Adrenal gland (tissue), 12 donors: Measurements from ENCODE around the gene ST7. TPM values are rescaled to one million over a fixed set of nuclear protein-coding genes. Genes with fewer than 3 reads are reported as not detected.
"Not testable (repeated sequence)": the region's sequence is repeated elsewhere in the genome, so short reads cannot be mapped to it uniquely, and the experiment has no call there.

Experiments
- DNase-seq, 7 donors: peaks; one replicate each; pipeline ENCODE4 v3.0.0-alpha.2; 2019 to 2020
- H3K27ac ChIP-seq, 5 donors: fragments of 200-600 bp; sonication (generic) in 4 of 5; 1 replicate in 3 of 5; 2 replicates in 2 of 5; pipeline versions ENCODE4 v1.5.1 to v1.8.0; 2016 to 2020; ENCODE audit warnings: mild to moderate bottlenecking in 1 of 5
- H3K27me3 ChIP-seq: fragments of 200-600 bp; 2 replicates; pipeline ENCODE4 v1.8.0; 2021
- H3K36me3 ChIP-seq, 2 donors: fragments of 200-600 bp; replicated peaks in 1 of 2; 1 replicate in 1 of 2; 2 replicates in 1 of 2; pipeline versions ENCODE4 v1.5.1 to v1.8.0; 2018 to 2022
- H3K4me1 ChIP-seq, 2 donors: fragments of 200-600 bp; replicated peaks in 1 of 2; 1 replicate in 1 of 2; 2 replicates in 1 of 2; pipeline versions ENCODE4 v1.5.1 to v1.8.0; 2018 to 2021
- H3K4me3 ChIP-seq, 4 donors: fragments of 200-600 bp; sonication (generic) in 3 of 4; one replicate each; pipeline ENCODE4 v1.5.1; 2016 to 2018
- H3K9me3 ChIP-seq, 3 donors: fragments of 200-600 bp; sonication (generic) in 1 of 3; replicated peaks in 1 of 3; 1 replicate in 2 of 3; 2 replicates in 1 of 3; pipeline versions ENCODE4 v1.5.1 to v1.8.0; 2016 to 2021
- CTCF ChIP-seq, 6 experiments: fragments of 450-650 bp in 4 of 6; fragments of 200-600 bp in 2 of 6; sonication (generic) in 1 of 6; IDR thresholded peaks; 1 replicate in 5 of 6; 2 replicates in 1 of 6; pipeline versions ENCODE4 v1.5.1 to v1.8.0; 2016 to 2021; ENCODE audit warnings: antibody characterized with exemption in 6 of 6, mild to moderate bottlenecking in 2 of 6, moderate library complexity in 1 of 6
- POLR2A ChIP-seq, 2 donors: fragments of 450-650 bp; IDR thresholded peaks; one replicate each; pipeline ENCODE4 v1.6.1; 2017; ENCODE audit warnings: antibody characterized with exemption in 2 of 2, mild to moderate bottlenecking in 2 of 2, moderate library complexity in 1 of 2
- WGBS, 4 donors: extraction: QIAGEN DNeasy Blood & Tissue Kit in 2 of 4; methylation state at CpG; one replicate each; pipeline versions ENCODE4 v1.1.5 to v1.1.7; 2013 to 2017; 5-methylcytosine and 5-hydroxymethylcytosine counted together
- intact Hi-C, 2 donors: fragments of 100-400 bp; cut with DNase I; formaldehyde crosslinking; loops; one replicate each; pipeline versions ENCODE4 v1.14.1 to v1.15.0; 2022 to 2023
- polyA plus RNA-seq, 3 donors: library from polyadenylated mRNA; stranded (reverse); fragments of 200-250 nt in 2 of 3; fragments of 350-450 nt in 1 of 3; fragmentation: Illumina TruSeq in 1 of 3; extraction: RNeasy Lipid Tissue Mini Kit (QIAGEN cat#74804) in 1 of 3; gene quantifications; one replicate each; pipeline ENCODE4 v1.2.3, GENCODE V29; 2013 to 2014
- total RNA-seq, 9 donors: library from RNA; depleted of rRNA in 4 of 9; stranded (reverse); fragments of >200 nt in 4 of 9; fragments of 120-200 nt in 1 of 9; fragmentation: NEBNext Ultra II Directional in 1 of 9; extraction: Animal tissue kit (Norgen Biotek cat#: 25700) in 1 of 9; gene quantifications; one replicate each; pipeline versions ENCODE4 v1.1.0 to v1.2.4, GENCODE V29; 2013 to 2023
- donor health status: healthy with polysubstance abuse.
- donor health status: Bipolar disorder and iron deficiency.
- donor health status: DM: yes; HTN: yes; CAD: no.
- donor health status: DM: no; HTN: no; CAD: no.
- donor health status: DM: no; HTN: no; CAD: no.
- donor health status: DM: yes; HTN: yes; CAD: no.

The ST7 gene
- total and polyA plus RNA-seq, 12 donors, result 15.7 to 69.9 (median 33.1) TPM

DNA sequence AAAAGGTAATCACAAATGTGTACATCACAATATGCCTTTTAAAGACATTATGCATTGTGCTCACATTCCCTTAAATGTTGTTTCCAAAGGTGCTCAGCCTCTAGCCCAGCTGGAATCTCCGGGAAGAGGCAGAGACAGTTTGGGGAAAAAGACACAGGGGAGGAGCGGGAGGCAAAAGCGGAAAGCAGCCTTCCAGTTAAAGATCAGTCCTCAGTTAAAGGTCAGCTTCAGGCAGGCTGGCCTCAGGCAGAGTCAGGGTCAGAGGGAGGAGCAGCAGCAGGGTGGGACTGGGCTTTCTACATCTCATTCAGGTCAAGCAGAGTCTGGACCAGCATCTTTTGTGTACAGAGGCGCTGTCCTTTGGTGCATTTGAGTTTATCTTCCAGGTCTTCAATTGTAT lies 18.6 kb downstream of the ST7 start:
- peak in 3 of 7 donors; percentile 20 to 42 (median 32) for DNase-seq
- 54 to 70% (median 67%) methylated on average over 4 of the region's 4 CpGs for WGBS, 4 donors
- H3K27me3 ChIP-seq, result no peaks in the 10 kb centered on the region
- no peak overlapping the region for H3K4me3 ChIP-seq
- intact Hi-C loops, result no loop called here
- H3K4me1 ChIP-seq, result peaks cover 4 to 29% of the 10 kb centered on the region in 2 donors
- no peaks in the 10 kb centered on the region for H3K9me3 ChIP-seq
- H3K27ac ChIP-seq, result no peak overlapping the region
- H3K36me3 ChIP-seq, result no peaks in the 10 kb centered on the region
- TF ChIP-seq CTCF (IDR thresholded peaks at IDR 0.05), result no peak
- no peak for TF ChIP-seq POLR2A (IDR thresholded peaks at IDR 0.05)

DNA sequence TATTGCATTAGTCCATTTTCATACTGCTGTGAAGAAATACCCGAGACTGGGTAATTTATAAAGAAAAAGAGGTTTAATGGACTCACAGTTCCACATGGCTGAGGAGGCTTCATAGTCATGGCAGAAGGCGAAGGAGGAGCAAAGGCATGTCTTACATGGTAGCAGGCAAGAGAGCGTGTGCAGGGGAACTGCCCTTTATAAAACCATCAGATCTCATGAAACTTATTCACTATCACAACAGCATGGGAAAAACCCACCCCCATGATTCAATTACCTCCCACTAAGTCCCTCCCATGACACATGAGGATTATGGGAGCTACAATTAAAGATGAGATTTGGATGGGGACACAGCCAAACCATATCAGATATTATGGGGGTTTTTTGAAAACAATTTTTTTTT lies 21.7 kb downstream of the ST7 start:
- DNase-seq, H3K36me3 ChIP-seq, H3K27ac ChIP-seq, H3K9me3 ChIP-seq, H3K27me3 ChIP-seq, H3K4me3 ChIP-seq, intact Hi-C loops: not testable (repeated sequence)
- WGBS, 4 donors, result 85 to 94% (median 90%) methylated on average over 3 of the region's 3 CpGs
- peaks cover 4 to 17% of the 10 kb centered on the region in 2 donors for H3K4me1 ChIP-seq

DNA sequence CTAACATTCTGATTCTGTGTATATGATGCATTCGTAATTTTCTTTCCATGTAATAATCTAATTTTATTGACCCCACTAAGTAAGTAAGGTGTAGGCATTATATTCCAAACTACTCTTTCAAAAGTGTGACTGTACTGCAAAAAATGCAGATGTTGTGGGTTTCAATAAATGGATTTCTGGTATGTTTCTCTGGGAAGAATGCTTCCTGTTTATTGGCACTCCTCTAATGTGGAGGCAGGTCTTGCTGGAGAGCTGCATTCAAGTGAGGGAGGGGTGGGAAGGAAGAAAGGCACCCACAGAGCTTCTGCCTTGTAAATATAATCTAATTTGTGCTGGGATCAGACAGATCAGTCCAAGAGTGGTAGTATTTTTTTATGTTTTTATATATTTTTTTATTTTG lies 23.9 kb downstream of the ST7 start:
- intact Hi-C loops, result no loop called here
- Histone ChIP-seq H3K27ac (no peak overlapping the region), H3K4me3 (no peak overlapping the region), H3K36me3 (no peaks in the 10 kb centered on the region), H3K4me1 (no peaks in the 10 kb centered on the region), H3K27me3 (no peaks in the 10 kb centered on the region), H3K9me3 (no peaks in the 10 kb centered on the region)
- TF ChIP-seq CTCF (IDR thresholded peaks at IDR 0.05), result no peak
- TF ChIP-seq POLR2A (IDR thresholded peaks at IDR 0.05), result no peak
- WGBS, 4 donors, result 94 to 100% (median 98%) methylated on average over 1 of the region's 1 CpG
- DNase-seq, result no peak

DNA sequence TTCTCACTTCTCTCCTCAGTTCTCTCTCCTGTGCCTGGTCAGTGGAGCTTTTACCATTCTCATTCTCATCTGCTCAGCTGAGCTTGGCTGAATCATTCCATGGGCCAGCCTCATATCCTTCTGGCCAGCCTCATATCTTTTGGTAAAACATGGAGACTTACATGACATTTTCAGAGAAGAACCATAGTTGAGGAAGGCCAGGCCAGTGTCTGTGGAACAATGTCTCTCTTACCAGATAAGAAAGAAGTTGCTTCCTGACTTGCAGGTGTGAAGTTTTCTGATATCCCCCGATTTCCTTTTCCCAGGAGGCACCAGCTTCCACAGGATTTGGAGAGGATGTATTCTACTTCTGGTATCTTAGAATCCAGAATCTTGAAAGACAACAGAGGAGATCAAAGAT lies 24.7 kb downstream of the ST7 start:
- intact Hi-C loops, result no loop called here
- no peak for TF ChIP-seq CTCF (IDR thresholded peaks at IDR 0.05)
- no peak for TF ChIP-seq POLR2A (IDR thresholded peaks at IDR 0.05)
- Histone ChIP-seq H3K36me3 (no peaks in the 10 kb centered on the region), H3K9me3 (no peaks in the 10 kb centered on the region), H3K27ac (no peak overlapping the region), H3K4me3 (no peak overlapping the region), H3K27me3 (no peaks in the 10 kb centered on the region), H3K4me1 (no peaks in the 10 kb centered on the region)
- 77 to 90% (median 79%) methylated on average over 1 of the region's 1 CpG for WGBS, 4 donors
- DNase-seq, result no peak

GRCh38 chr7:116979430-116979829 lies 26.1 kb downstream of the ST7 start:
- no peak for TF ChIP-seq POLR2A (IDR thresholded peaks at IDR 0.05)
- no peak for TF ChIP-seq CTCF (IDR thresholded peaks at IDR 0.05)
- intact Hi-C loops, result no loop called here
- Histone ChIP-seq H3K36me3 (no peaks in the 10 kb centered on the region), H3K4me1 (no peaks in the 10 kb centered on the region), H3K4me3 (no peak overlapping the region), H3K27me3 (no peaks in the 10 kb centered on the region), H3K9me3 (no peaks in the 10 kb centered on the region), H3K27ac (no peak overlapping the region)
- DNase-seq, result no peak
- 92 to 96% (median 94%) methylated on average over 3 of the region's 3 CpGs for WGBS, 4 donors
